Measurements from ENCODE around the gene CPNE6. TPM values are rescaled to one million over a fixed set of nuclear protein-coding genes. Genes with fewer than 3 reads are reported as not detected.

Gene CPNE6
- total RNA-seq, 2 donors from 2014 or later: 0.24 TPM; not detected in 1

DNA sequence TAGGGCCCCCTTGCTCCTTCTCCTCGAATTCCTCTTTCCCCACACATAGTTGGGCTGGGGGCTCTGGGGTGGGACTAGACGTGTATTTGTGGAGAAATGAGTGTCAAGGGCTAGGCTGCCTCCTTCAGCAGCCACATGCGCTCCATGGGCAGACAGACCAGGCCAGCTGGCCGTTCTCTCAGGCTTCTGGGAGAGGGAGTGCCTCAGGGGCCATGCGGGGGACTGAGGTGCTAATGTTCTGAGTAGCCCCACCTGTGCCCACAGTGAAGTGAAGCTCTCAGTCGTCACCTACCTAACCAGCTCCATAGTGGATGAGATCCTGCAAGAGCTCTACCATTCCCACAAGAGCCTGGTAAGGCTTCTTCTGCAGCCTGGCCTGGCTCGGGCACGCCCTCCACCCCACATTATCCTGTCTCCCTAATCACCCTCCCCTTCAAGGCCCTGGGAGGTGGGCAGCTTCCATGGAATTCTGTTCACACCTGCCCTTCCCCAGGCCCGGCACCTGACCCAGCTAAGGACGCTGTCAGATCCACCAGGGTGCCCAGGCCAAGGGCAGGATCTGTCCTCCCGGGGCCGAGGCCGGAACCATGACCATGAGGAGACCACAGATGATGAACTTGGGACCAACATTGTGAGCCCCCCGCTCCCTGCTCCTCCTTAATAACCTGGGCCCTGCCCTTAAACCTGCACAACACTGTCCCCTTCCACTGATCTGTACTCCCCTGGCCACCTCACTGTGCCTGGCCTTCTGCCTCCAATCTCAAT lies 9.0 kb upstream of the CPNE6 start:
- no peak for DNase-seq (ENCODE audit: low spot score)
- no peak overlapping the region for H3K4me3 ChIP-seq
- no peaks in the 10 kb centered on the region for H3K36me3 ChIP-seq
- no peaks in the 10 kb centered on the region for H3K4me1 ChIP-seq
- TF ChIP-seq, protein P1, sequence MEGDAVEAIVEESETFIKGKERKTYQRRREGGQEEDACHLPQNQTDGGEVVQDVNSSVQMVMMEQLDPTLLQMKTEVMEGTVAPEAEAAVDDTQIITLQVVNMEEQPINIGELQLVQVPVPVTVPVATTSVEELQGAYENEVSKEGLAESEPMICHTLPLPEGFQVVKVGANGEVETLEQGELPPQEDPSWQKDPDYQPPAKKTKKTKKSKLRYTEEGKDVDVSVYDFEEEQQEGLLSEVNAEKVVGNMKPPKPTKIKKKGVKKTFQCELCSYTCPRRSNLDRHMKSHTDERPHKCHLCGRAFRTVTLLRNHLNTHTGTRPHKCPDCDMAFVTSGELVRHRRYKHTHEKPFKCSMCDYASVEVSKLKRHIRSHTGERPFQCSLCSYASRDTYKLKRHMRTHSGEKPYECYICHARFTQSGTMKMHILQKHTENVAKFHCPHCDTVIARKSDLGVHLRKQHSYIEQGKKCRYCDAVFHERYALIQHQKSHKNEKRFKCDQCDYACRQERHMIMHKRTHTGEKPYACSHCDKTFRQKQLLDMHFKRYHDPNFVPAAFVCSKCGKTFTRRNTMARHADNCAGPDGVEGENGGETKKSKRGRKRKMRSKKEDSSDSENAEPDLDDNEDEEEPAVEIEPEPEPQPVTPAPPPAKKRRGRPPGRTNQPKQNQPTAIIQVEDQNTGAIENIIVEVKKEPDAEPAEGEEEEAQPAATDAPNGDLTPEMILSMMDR (IDR thresholded peaks at IDR 0.05): no peak
- H3K27me3 ChIP-seq: no peaks in the 10 kb centered on the region
- H3K27ac ChIP-seq: no peak overlapping the region
- H3K9me3 ChIP-seq: no peaks in the 10 kb centered on the region

GRCh38 chr14:24063263-24063836 lies 8.0 kb upstream of the CPNE6 start:
- no peak for DNase-seq (ENCODE audit: low spot score)
- no peaks in the 10 kb centered on the region for H3K27me3 ChIP-seq
- TF ChIP-seq, protein P1 (IDR thresholded peaks at IDR 0.05): no peak
- no peak overlapping the region for H3K27ac ChIP-seq
- no peak overlapping the region for H3K4me3 ChIP-seq
- no peaks in the 10 kb centered on the region for H3K36me3 ChIP-seq
- H3K4me1 ChIP-seq: no peaks in the 10 kb centered on the region
- H3K9me3 ChIP-seq: no peaks in the 10 kb centered on the region

- DNase-seq (ENCODE audit: low spot score): no peak
- no peaks in the 10 kb centered on the region for H3K36me3 ChIP-seq
Observed at GRCh38 chr14:24064091-24064795, 7.1 kb upstream of the CPNE6 start.

DNA sequence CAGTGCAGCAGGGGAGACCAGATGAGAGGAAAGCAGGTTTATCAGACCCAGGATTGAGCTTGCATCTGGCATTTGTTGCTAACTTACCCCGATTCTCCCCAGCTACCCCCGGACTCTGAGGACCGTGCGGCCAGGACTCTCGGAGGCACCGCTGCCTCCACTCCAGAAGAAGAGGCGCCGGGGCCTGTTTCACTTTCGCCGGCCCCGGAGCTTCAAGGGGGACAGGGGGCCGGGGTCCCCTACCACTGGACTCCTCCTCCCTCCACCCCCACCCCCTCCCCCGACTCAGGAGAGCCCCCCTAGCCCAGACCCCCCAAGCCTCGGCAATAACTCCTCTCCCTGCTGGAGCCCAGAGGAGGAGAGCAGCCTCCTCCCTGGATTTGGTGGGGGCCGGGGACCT lies 6.5 kb upstream of the CPNE6 start:
- no peaks in the 10 kb centered on the region for H3K4me1 ChIP-seq
- H3K27me3 ChIP-seq: no peaks in the 10 kb centered on the region
- DNase-seq (ENCODE audit: low spot score): no peak
- no peaks in the 10 kb centered on the region for H3K9me3 ChIP-seq
- H3K4me3 ChIP-seq: no peak overlapping the region
- no peak overlapping the region for H3K27ac ChIP-seq
- TF ChIP-seq, protein P1 (IDR thresholded peaks at IDR 0.05): no peak
- no peaks in the 10 kb centered on the region for H3K36me3 ChIP-seq

More at GRCh38 chr14:24064091-24064795, 7.1 kb upstream of the CPNE6 start:
- H3K9me3 ChIP-seq: no peaks in the 10 kb centered on the region
- TF ChIP-seq, protein P1 (IDR thresholded peaks at IDR 0.05): no peak
- no peaks in the 10 kb centered on the region for H3K27me3 ChIP-seq
- H3K4me3 ChIP-seq: no peak overlapping the region
- H3K27ac ChIP-seq: no peak overlapping the region
- H3K4me1 ChIP-seq: no peaks in the 10 kb centered on the region

DNA sequence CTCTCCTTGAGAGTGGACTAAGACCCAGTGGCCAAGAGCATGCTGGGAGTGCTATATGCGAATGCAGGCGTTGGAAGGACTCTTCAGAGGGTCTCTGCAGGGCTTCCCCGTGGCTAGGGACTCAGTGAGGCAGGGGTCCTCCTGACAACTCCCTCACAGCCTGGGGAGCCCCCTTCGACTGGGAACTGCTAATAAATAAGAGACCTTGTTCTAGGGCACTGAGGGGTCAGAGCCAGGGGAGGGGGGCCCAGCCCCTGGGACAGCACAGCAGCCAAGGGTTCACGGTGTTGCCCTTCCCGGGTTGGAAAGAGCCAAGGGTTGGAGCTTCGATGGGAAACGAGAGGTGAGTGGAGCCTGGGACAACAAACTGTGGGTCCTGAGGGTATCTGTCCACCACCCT lies 6.0 kb upstream of the CPNE6 start:
- TF ChIP-seq, protein P1 (IDR thresholded peaks at IDR 0.05): no peak
- DNase-seq (ENCODE audit: low spot score): no peak

More for the DNA sequence above, 6.0 kb upstream of the CPNE6 start:
- H3K9me3 ChIP-seq: no peaks in the 10 kb centered on the region
- H3K4me1 ChIP-seq: no peaks in the 10 kb centered on the region
- no peak overlapping the region for H3K27ac ChIP-seq
- no peaks in the 10 kb centered on the region for H3K27me3 ChIP-seq
- no peaks in the 10 kb centered on the region for H3K36me3 ChIP-seq
- H3K4me3 ChIP-seq: no peak overlapping the region
